ENCODE measurements around the gene ARID1A. TPM values are rescaled to one million over a fixed set of nuclear protein-coding genes. Genes with fewer than 3 reads are reported as not detected.

ARID1A gene
- total RNA-seq, 4 donors from 2014 or later, result 36.8 to 76.2 (median 44.5) TPM

DNA sequence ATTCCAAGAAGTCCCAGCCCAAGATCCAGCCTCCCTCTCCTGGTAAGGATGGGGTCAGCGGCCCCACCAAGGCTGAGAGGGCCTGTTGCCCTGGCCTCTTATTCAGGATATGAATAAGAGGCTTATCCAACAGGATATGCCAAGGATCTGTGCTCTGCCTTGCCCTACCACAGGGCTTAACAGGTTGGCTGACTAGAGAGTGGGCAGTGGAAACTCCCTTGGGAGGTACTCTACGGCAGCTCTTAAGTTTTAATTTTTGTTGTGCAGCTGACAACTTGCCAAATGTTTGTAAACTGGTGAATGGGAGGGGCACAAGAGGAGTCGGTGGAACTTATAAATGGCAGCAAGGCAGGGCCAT, 75.4 kb downstream of the ARID1A start:
- WGBS, result 37% methylated on average over 2 of the region's 3 CpGs
- H3K36me3 ChIP-seq, result peaks cover 36 to 100% (median 93%) of the 10 kb centered on the region in 4 donors
- DNase-seq (ENCODE audit: extremely low spot score), result no peak
- peaks cover 37 to 58% (median 53%) of the 10 kb centered on the region in 4 donors for H3K4me1 ChIP-seq
- intact Hi-C loops (cut with DNase I), result no loop called here
- peak overlapping the region; percentile 41 to 79 (median 67) for H3K27ac ChIP-seq (replicated peaks in 1 of 4)
- H3K4me3 ChIP-seq, result no peak overlapping the region
- H3K27me3 ChIP-seq, result no peaks in the 10 kb centered on the region
- H3K9me3 ChIP-seq, result no peaks in the 10 kb centered on the region
- TF ChIP-seq POLR2AphosphoS5 (IDR thresholded peaks at IDR 0.05) (no peak), POLR2A (IDR thresholded peaks at IDR 0.05; ENCODE audit: low read depth) (no peak), EP300 (IDR thresholded peaks at IDR 0.05) (no peak)
- TF ChIP-seq, protein P1, sequence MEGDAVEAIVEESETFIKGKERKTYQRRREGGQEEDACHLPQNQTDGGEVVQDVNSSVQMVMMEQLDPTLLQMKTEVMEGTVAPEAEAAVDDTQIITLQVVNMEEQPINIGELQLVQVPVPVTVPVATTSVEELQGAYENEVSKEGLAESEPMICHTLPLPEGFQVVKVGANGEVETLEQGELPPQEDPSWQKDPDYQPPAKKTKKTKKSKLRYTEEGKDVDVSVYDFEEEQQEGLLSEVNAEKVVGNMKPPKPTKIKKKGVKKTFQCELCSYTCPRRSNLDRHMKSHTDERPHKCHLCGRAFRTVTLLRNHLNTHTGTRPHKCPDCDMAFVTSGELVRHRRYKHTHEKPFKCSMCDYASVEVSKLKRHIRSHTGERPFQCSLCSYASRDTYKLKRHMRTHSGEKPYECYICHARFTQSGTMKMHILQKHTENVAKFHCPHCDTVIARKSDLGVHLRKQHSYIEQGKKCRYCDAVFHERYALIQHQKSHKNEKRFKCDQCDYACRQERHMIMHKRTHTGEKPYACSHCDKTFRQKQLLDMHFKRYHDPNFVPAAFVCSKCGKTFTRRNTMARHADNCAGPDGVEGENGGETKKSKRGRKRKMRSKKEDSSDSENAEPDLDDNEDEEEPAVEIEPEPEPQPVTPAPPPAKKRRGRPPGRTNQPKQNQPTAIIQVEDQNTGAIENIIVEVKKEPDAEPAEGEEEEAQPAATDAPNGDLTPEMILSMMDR (IDR thresholded peaks at IDR 0.05), result no peak

DNA sequence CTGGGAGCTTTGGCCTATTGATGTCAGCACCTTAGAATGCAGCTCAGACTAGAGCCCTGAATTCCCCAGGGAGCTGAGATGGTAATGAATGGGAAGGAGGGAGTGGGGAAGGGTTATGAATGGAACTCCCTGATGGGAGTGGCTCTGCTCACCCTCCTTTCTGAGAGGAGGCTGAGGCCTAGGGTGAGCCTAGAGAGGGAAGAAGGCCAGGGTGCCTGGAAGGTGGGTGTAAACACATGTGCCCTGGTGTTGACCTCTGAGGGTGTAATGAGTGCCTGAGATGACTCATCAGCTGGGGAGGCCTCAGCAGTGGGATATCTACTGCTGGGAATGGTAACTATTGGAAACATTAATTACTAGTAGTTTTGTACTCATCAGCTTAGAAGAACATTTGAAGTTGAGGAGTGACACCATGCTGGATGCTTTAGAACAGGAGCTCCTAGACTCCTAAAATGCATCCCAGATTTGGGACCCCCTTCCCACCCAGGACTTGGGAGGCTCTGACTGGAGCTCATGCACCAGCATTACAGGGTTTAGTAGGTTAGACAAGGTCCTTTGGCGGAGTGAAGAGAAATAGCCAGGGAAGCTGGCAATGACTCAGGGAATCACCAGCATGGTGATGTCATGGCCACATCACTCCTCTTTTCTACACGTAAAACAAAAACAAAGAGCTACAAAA, 76.0 kb downstream of the ARID1A start:
- Histone ChIP-seq H3K27me3 (no peaks in the 10 kb centered on the region), H3K4me3 (no peak overlapping the region), H3K27ac (replicated peaks in 1 of 4) (peak overlapping the region; percentile 41 to 79 (median 67)), H3K36me3 (peaks cover 33 to 100% (median 93%) of the 10 kb centered on the region in 4 donors), H3K9me3 (no peaks in the 10 kb centered on the region), H3K4me1 (peaks cover 34 to 58% (median 53%) of the 10 kb centered on the region in 4 donors)
- WGBS, result 78% methylated on average over 2 of the region's 2 CpGs
- intact Hi-C loops (cut with DNase I), result no loop called here
- DNase-seq (ENCODE audit: extremely low spot score), result no peak
- TF ChIP-seq POLR2AphosphoS5 (IDR thresholded peaks at IDR 0.05) (peak; percentile 23 to 61), EP300 (IDR thresholded peaks at IDR 0.05) (no peak), POLR2A (IDR thresholded peaks at IDR 0.05; ENCODE audit: low read depth) (no peak)

- Histone ChIP-seq H3K4me1 (peaks cover 32 to 57% (median 52%) of the 10 kb centered on the region in 4 donors), H3K36me3 (peaks cover 33 to 100% (median 93%) of the 10 kb centered on the region in 4 donors), H3K27ac (replicated peaks in 1 of 4) (peak overlapping the region; percentile 41 to 79 (median 67)), H3K27me3 (no peaks in the 10 kb centered on the region), H3K4me3 (no peak overlapping the region), H3K9me3 (no peaks in the 10 kb centered on the region)
- WGBS, result 57% methylated on average over 4 of the region's 4 CpGs
- intact Hi-C loops (cut with DNase I), result no loop called here
- TF ChIP-seq POLR2AphosphoS5 (IDR thresholded peaks at IDR 0.05), result peak in 1 of 2 donors; percentile 73
- no peak for TF ChIP-seq EP300 (IDR thresholded peaks at IDR 0.05)
- no peak for DNase-seq (ENCODE audit: extremely low spot score)
These were observed 76.9 kb downstream of the ARID1A start for GRCh38 chr1:26772687-26773086.

DNA sequence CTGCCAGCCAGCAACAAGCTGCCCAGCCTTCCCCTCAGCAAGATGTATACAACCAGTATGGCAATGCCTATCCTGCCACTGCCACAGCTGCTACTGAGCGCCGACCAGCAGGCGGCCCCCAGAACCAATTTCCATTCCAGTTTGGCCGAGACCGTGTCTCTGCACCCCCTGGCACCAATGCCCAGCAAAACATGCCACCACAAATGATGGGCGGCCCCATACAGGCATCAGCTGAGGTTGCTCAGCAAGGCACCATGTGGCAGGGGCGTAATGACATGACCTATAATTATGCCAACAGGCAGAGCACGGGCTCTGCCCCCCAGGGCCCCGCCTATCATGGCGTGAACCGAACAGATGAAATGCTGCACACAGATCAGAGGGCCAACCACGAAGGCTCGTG, 78.6 kb downstream of the ARID1A start:
- TF ChIP-seq, protein P1 (IDR thresholded peaks at IDR 0.05), result no peak
- TF ChIP-seq EP300 (IDR thresholded peaks at IDR 0.05), result no peak
- TF ChIP-seq POLR2A (IDR thresholded peaks at IDR 0.05; ENCODE audit: low read depth), result no peak
- TF ChIP-seq POLR2AphosphoS5 (IDR thresholded peaks at IDR 0.05), result no peak
- WGBS, result 100% methylated on average over 1 of the region's 13 CpGs
- no peaks in the 10 kb centered on the region for H3K9me3 ChIP-seq
- no peak overlapping the region for H3K4me3 ChIP-seq
- DNase-seq (ENCODE audit: extremely low spot score), result no peak
- H3K27ac ChIP-seq (replicated peaks in 1 of 4), result peak overlapping the region in 1 of 4 donors; percentile 64
- no peaks in the 10 kb centered on the region for H3K27me3 ChIP-seq
- intact Hi-C loops (cut with DNase I), result no loop called here
- H3K36me3 ChIP-seq, result peaks cover 48 to 100% (median 93%) of the 10 kb centered on the region in 4 donors
- peaks cover 18 to 42% (median 38%) of the 10 kb centered on the region in 4 donors for H3K4me1 ChIP-seq

GRCh38 chr1:26775666-26776065, 79.9 kb downstream of the ARID1A start:
- WGBS, result 58% methylated on average over 4 of the region's 4 CpGs
- peaks cover 60 to 100% (median 93%) of the 10 kb centered on the region in 4 donors for H3K36me3 ChIP-seq
- peak overlapping the region in 3 of 4 donors; percentile 17 to 42 (median 32) for H3K27ac ChIP-seq (replicated peaks in 1 of 4)
- peaks cover 18 to 44% (median 40%) of the 10 kb centered on the region in 4 donors for H3K4me1 ChIP-seq
- no peak overlapping the region for H3K4me3 ChIP-seq
- intact Hi-C loops (cut with DNase I), result no loop called here
- TF ChIP-seq EP300 (IDR thresholded peaks at IDR 0.05) (no peak), POLR2AphosphoS5 (IDR thresholded peaks at IDR 0.05) (peak in 1 of 2 donors; percentile 10), POLR2A (IDR thresholded peaks at IDR 0.05; ENCODE audit: low read depth) (no peak)
- TF ChIP-seq, protein P1 (IDR thresholded peaks at IDR 0.05), result no peak
- H3K9me3 ChIP-seq, result no peaks in the 10 kb centered on the region
- DNase-seq (ENCODE audit: extremely low spot score), result no peak
- H3K27me3 ChIP-seq, result no peaks in the 10 kb centered on the region

All from esophagus muscularis mucosa (tissue), 4 donors.